Fibroblast of peridontal ligament (primary cell): Measurements from ENCODE around the gene WNK2.

Experiments
- DNase-seq: peaks from one replicate; pipeline ENCODE4 v3.0.0-alpha.2; 2010; ENCODE audit errors: extremely low read depth

Gene WNK2

GRCh38 chr9:93198838-93199625 lies 15.1 kb downstream of the WNK2 start:
- no peak for DNase-seq

- DNase-seq: no peak
Observed at GRCh38 chr9:93200449-93200742, 16.5 kb downstream of the WNK2 start.

GRCh38 chr9:93200989-93201334 lies 17.0 kb downstream of the WNK2 start:
- no peak for DNase-seq

GRCh38 chr9:93203026-93203717 lies 19.2 kb downstream of the WNK2 start:
- DNase-seq: no peak

GRCh38 chr9:93203718-93204469 lies 20.0 kb downstream of the WNK2 start:
- DNase-seq: no peak

- no peak for DNase-seq
Observed at GRCh38 chr9:93204470-93205043, 20.6 kb downstream of the WNK2 start.

- peak; percentile 35 for DNase-seq
Observed at GRCh38 chr9:93205045-93205768, 21.3 kb downstream of the WNK2 start.

GRCh38 chr9:93205896-93206575 lies 22.1 kb downstream of the WNK2 start:
- DNase-seq: no peak

- DNase-seq: no peak
Observed at GRCh38 chr9:93206576-93207155, 22.7 kb downstream of the WNK2 start.

- DNase-seq: peak; percentile 84
Observed at GRCh38 chr9:93207326-93207814, 23.4 kb downstream of the WNK2 start.

GRCh38 chr9:93207860-93208734 lies 24.2 kb downstream of the WNK2 start:
- no peak for DNase-seq

- DNase-seq: no peak
Observed at GRCh38 chr9:93209097-93209496, 25.2 kb downstream of the WNK2 start.

- no peak for DNase-seq
Observed at GRCh38 chr9:93209576-93210323, 25.8 kb downstream of the WNK2 start.

- DNase-seq: no peak
Observed at GRCh38 chr9:93210324-93210973, 26.5 kb downstream of the WNK2 start.

GRCh38 chr9:93210974-93211653 lies 27.2 kb downstream of the WNK2 start:
- no peak for DNase-seq

GRCh38 chr9:93211654-93212001 lies 27.7 kb downstream of the WNK2 start:
- no peak for DNase-seq

- no peak for DNase-seq
Observed at GRCh38 chr9:93212409-93212808, 28.5 kb downstream of the WNK2 start.

- DNase-seq: no peak
Observed at GRCh38 chr9:93216073-93216365, 32.1 kb downstream of the WNK2 start.
